GM18951 (cell line): Measurements from ENCODE around the gene AKT1.
"Not testable (repeated sequence)": the region's sequence is repeated elsewhere in the genome, so short reads cannot be mapped to it uniquely, and the experiment has no call there.

ENCODE experiments used
- POLR2A ChIP-seq: IDR thresholded peaks from 4 replicates; pipeline ENCODE4 v1.6.1; 2011; ENCODE audit warnings: mild to moderate bottlenecking; ENCODE audit not compliant: insufficient read length, insufficient read depth; ENCODE audit errors: extremely low read depth
- in situ Hi-C: fragments of 300-500 bp; cut with MboI; formaldehyde crosslinking; loops from one replicate; pipeline ENCODE4 v1.12.0; 2022; ENCODE audit warnings: low sequenced_read_pairs, mixed read lengths, inconsistent platforms; ENCODE audit not compliant: unreplicated experiment

AKT1 gene

GRCh38 chr14:104794993-104795780 is at the start of gene AKT1:
TSS of gene AKT1 (minus strand) at chr14:104795748. CDS start at chr14:104792643, 3,105 bp downstream.
- in situ Hi-C loops, result no loop called here
- TF ChIP-seq POLR2A, result no peak

GRCh38 chr14:104845033-104845666 is 49.6 kb upstream of the AKT1 start:
- in situ Hi-C loops, result no loop called here

GRCh38 chr14:104844306-104845032 is 48.9 kb upstream of the AKT1 start:
- TF ChIP-seq POLR2A, result no peak
- in situ Hi-C loops, result no loop called here

More at GRCh38 chr14:104845033-104845666, 49.6 kb upstream of the AKT1 start:
- TF ChIP-seq POLR2A, result no peak

- in situ Hi-C loops, result no loop called here
- TF ChIP-seq POLR2A, result no peak
These were observed 48.1 kb upstream of the AKT1 start for GRCh38 chr14:104843442-104844305.

GRCh38 chr14:104843006-104843405 is 47.5 kb upstream of the AKT1 start:
- in situ Hi-C loops, result no loop called here
- no peak for TF ChIP-seq POLR2A

- TF ChIP-seq POLR2A, result no peak
- in situ Hi-C loops, result no loop called here
These were observed 46.2 kb upstream of the AKT1 start for GRCh38 chr14:104841730-104842129.

GRCh38 chr14:104836171-104836935 is 40.8 kb upstream of the AKT1 start:
- in situ Hi-C loops, result not testable (repeated sequence)

GRCh38 chr14:104830781-104831180 is 35.2 kb upstream of the AKT1 start:
- in situ Hi-C loops, result no loop called here
- no peak for TF ChIP-seq POLR2A

GRCh38 chr14:104827177-104828055 is 31.9 kb upstream of the AKT1 start:
- in situ Hi-C loops, result no loop called here

GRCh38 chr14:104826861-104827176 is 31.3 kb upstream of the AKT1 start:
- in situ Hi-C loops, result no loop called here
- no peak for TF ChIP-seq POLR2A

More at GRCh38 chr14:104827177-104828055, 31.9 kb upstream of the AKT1 start:
- TF ChIP-seq POLR2A, result no peak

GRCh38 chr14:104826189-104826860 is 30.8 kb upstream of the AKT1 start:
- TF ChIP-seq POLR2A, result no peak
- in situ Hi-C loops, result no loop called here
